GM11168 (cell line): ENCODE data around the gene FHIP1B.
"Not testable (repeated sequence)": the region's sequence is repeated elsewhere in the genome, so short reads cannot be mapped to it uniquely, and the experiment has no call there.

ENCODE experiments used
- in situ Hi-C: fragments of 300-500 bp; cut with MboI; formaldehyde crosslinking; loops from one replicate; pipeline ENCODE4 v1.12.0; 2022; ENCODE audit warnings: low sequenced_read_pairs; ENCODE audit not compliant: unreplicated experiment

FHIP1B gene

DNA sequence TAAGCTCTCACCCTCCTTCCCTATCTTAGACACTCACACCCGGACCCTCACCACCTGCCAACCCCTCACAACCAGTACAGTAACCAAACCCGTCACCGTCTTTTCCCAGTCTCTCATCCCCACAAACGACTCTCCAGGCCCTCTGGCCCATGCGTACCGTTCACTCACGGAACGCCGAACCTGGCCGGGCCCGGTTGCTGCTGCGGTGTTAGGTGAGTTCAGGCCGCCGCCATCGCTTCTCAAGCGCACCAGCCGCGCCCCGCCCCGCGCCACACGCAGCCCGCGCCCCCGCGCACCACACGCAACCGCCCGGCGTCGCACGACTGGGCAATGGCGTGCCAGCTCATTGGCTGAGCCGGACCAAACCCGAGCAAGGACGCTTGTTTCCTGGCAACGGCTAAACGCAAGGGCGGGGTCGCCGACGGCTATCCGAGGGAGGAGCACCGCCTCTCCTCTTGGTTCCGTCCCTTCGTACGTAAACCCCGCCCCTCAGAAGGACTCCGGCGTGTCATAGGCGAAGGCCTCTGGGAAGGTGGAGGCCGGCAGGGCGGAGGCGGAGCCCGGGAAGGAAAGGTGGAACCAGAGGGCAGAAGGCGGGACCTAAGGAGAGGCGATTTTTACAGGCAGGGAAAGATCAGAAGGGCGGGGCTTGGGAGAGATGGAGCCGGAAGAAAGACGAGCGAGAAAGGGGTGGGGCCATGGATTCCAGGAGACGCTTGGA, at the start of gene FHIP1B:
Gene FHIP1B, minus strand, starts transcription at position 250 of the 721 bp plus-strand sequence. CDS start 10,120 bp downstream, outside the sequence.
- in situ Hi-C loops, result no loop called here

DNA sequence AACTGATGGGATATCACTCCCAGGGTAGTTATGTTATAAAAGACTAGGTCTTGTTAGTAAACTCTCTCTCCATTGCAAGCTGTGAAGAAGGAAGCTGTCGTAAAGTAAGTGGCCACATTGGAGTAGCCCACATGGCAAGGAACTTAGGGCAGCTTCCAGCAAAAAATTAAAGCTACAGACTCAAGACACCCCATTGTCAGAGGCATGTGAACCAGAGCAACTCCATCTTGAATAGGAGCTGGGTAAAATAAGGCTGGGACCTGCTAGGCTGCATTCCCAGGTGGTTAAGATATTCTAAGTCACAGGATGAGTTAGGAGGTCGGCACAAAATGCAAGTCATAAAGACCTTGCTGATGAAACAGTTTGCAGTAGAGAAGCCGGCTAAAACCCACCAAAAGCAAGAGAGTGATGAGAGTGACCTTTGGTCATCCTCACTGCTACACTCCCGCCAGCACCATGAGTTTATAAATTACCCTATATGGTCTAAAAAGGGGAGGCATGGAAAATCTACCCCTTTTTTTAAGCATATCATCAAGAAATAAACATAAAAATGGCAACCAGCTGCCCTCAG, 49.1 kb upstream of the FHIP1B start:
- in situ Hi-C loops, result no loop called here

DNA sequence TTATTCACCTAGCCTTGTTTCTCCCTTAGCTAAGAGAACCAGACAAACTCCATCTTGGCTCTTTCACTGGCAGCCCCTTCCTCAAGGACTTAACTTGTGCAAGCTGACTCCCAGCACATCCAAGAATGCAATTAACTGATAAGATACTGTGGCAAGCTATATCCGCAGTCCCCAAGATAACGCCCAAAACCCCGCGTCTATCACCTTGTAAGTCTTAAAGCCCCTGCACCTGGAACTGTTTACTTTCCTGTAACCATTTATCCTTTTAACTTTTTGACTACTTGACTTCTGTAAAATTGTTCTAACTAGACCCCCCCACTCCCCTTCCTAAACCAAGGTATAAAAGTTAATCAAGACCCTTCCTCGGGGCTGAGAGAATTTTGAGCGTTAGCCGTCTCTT, 46.4 kb upstream of the FHIP1B start:
- in situ Hi-C loops, result not testable (repeated sequence)

DNA sequence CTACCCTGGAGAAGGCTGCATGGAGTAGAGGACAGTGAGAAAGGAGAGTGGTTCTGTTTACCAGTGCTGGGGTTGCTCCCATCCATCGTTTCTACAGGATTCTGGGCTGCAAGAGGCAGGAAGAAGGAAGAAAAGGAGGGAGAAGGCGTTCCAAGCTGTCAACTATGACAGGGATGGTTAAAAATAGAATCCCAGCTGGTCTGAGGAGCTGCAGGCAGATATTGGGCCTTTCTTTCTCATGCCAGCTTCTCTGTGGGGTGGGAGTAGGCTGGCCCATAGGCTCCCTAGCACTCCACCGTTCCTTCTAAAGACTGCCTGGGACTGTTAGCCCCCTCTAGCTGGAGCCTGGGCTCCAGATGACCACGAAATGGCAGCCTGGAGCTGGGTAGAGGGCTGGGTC, 38.8 kb upstream of the FHIP1B start:
- in situ Hi-C loops, result no loop called here

DNA sequence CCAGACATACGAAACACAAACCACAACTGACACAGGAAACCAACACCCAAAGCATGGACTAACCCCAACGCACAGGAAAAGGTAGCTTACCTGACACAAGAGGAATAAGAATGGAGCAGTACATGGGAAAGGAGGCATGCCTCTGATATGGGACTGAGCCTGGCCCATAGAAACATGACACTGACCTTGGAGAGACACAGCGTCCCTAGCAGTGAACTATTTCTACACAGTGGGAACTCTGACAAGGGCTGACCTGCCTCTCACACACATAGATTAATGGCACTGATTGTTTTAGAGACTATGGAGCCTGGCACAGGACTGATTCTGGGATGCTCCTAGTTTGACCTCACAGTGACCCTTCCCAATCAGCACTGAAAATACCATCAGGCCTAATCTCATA, 37.2 kb upstream of the FHIP1B start:
- in situ Hi-C loops, result no loop called here

DNA sequence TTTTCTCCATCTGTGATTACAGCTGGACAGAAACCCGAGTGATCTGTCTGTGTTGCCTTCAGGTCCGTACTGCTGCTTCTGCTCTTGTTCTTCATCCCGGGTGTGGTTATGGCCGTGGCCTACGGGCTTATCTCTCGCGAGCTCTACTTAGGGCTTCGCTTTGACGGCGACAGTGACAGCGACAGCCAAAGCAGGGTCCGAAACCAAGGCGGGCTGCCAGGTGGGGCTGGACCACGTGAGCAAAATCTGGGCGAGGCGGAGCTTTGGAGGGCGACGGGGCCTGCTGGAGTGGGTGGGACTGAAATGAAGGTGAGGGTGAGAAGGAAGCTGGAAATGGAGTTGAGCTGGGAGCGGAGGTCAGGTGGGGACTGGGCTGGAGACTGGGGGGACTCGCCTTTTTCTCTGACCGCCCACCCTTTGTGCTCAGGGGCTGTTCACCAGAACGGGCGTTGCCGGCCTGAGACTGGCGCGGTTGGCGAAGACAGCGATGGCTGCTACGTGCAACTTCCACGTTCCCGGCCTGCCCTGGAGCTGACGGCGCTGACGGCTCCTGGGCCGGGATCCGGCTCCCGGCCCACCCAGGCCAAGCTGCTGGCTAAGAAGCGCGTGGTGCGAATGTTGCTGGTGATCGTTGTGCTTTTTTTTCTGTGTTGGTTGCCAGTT, 36.3 kb upstream of the FHIP1B start:
- in situ Hi-C loops, result no loop called here

DNA sequence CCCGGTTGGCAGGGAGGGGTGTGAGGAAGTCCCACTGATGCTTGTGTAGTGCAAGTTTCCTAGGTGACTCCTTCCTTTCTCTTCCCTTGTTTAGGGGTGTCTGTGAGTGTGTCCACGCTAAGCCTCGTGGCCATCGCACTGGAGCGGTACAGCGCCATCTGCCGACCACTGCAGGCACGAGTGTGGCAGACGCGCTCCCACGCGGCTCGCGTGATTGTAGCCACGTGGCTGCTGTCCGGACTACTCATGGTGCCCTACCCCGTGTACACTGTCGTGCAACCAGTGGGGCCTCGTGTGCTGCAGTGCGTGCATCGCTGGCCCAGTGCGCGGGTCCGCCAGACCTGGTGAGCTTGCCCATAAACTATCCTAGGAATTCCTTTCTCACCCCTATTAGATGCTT, 35.6 kb upstream of the FHIP1B start:
- in situ Hi-C loops, result no loop called here

DNA sequence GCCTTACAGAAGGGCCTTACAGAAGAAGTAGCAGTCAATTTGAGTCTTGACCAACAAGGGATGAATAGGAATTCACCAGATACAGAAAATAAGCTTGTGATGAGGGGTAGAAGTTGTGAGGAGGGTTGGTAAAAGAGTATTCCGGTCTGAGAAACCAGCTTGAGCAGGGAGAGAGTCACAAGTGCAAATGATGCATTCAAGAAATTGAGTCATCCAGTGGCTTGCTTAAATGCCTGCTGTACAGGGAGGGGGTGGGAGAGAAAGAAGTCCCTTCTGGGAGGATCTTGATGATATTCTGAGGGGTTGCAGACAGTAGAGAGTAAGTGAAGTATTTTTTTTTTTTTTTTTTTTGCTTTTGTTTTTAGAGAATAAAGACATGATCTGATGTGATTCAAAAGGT, 34.4 kb upstream of the FHIP1B start:
- in situ Hi-C loops, result no loop called here

DNA sequence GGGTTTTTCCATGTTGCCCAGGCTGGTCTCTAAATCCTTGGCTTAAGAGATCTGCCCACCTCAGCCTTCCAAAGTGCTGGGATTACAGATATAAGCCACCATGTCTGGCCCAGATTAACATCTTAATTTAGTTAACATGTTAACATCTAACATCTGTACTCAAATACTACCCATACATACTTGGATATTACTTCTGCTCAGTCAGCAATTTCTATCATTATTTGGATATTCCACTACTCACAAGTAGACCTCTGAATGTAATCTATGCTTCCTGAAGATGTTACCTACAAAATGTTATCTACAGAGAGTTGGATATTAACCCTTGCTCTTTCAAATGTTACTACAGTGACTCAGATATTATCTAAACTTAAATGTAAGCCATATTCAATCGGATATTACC, 29.2 kb upstream of the FHIP1B start:
- in situ Hi-C loops, result no loop called here

DNA sequence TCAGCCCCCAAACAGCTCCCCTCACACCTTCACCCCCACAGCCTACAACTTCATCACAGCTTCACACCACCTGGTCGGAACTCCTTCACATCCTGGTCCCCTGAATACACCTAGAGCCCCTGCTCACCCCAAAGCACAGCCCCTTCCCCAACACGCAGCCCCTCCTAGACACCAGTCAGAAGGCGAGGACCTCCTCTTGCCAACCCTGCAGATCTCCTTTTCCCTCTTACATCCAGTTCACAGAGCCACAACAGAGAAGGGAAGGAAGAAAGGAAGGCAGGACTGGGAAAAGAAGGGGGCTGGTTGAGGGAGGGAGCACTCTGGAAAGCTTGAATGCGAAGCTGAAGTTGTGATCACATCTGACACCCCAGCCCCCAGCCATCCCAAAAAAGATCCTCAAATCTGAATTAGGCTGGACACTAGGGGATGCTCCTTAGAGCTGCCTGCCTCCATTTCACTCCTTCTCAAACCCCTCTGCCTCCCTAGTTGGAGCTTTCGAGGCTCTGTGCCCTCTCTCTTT, 25.8 kb upstream of the FHIP1B start:
- in situ Hi-C loops, result no loop called here

DNA sequence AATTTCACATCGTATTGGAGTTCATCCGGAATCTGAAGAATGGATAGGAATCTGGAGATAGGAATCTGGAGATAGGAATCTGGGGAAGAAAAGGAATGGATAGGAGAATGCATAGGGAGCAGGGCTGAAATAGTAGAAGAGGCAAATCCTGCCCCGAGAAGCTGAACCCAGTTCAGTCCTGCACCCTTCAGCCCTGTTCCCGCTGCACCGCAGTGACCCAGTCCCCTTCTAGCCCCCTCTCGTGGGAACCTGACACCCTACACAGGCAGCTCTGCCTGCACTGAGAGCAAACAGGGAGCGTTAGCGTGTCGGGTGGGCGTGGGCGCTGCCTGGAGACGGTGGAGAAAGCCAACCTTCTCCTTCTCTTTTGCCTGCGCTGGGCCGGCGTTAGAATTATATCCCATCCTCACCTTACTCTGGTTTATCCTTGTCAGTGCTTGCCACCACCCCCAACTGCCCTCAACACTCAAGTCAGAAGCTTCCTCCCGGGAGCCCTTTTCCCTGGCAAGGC, 24.2 kb upstream of the FHIP1B start:
- in situ Hi-C loops, result no loop called here

DNA sequence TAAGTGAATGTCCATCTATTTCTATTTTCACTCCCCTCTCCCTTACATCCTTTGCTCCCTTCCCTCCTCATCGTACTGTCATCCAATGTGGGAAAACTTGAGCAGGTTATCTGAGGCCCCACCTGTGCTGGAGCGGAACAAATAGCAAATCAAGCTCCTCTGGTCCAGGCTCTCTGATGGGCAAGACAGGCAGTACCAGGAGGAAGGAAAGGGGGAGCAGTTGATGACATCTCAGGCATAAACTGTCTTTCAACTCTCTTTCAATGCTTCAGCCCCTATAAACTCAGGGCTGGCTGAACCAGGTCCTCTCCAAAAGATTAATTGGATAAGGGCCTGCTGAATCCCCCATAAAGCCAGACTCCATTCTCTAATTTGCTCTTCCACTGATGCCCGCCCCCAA, 23.7 kb upstream of the FHIP1B start:
- in situ Hi-C loops, result no loop called here

DNA sequence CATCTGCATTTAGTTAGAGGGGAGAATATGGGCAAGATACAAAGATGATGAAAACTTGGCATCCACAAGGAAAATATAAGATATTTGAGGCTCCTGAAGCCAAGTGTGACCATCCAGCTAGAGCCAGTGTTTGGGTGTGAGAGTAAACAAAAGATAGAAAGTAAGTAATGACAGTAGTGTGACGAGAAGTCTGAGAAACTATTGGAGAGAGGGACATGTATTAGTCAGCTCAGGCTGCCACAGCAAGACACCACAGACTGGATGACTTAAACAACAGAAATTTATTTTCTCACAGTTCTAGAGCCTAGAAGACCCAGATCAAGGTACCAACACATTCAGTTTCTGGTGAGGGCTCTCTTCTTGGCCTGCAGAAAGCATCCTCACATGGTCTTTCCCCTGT, 18.8 kb upstream of the FHIP1B start:
- in situ Hi-C loops, result no loop called here

DNA sequence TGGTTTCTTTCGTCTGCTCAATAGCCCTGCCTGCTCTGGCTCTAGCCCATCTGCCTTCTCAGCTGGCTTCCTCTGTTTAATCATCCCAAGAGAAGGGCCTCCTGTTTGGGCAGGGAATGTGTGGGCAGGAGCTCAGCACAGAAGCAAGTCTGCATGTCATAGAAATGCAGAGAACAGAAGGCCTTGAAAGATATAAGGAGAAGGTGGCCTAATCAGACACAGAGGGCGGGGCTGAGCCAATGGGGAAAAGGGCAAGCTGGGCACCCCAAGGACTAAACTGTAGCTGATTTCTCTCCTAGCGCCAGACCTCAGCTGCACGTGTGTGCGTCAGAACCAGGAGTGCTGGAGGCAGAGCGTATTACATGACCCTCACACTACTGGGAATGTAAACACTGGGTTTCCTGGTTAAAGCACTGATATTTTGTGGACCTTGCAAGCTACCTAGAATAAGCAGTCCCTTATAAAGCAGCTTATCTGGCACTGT, 17.6 kb upstream of the FHIP1B start:
- in situ Hi-C loops, result no loop called here

DNA sequence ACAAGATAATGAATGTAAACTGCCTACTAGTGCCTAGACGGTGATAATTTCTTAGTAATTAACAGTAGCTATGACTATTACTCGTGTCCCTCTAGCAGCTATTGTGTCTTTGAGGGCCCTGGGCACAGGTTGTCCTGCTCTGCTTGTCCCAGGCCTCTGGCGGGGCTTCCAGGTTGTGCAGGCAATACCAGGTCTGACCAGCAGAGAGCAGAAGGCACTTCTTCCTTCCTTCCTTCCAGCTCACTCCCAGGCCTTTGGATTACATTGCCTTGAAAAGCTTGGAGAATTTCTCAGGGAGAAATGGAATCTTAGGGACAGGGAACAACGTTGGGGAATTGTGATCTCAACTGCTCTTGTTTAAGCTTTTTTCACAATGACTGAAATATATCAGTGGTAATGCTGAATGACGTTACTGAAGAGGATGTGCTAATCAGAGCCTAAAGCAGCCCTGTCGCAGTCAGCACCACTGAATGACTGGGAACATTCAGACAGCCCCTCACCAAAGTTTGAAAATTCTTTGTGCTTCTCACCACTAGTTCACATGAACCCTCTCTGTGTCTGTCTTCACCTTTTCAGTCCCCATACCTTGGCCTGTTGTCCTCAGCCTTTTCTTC, 16.8 kb upstream of the FHIP1B start:
- in situ Hi-C loops, result no loop called here

DNA sequence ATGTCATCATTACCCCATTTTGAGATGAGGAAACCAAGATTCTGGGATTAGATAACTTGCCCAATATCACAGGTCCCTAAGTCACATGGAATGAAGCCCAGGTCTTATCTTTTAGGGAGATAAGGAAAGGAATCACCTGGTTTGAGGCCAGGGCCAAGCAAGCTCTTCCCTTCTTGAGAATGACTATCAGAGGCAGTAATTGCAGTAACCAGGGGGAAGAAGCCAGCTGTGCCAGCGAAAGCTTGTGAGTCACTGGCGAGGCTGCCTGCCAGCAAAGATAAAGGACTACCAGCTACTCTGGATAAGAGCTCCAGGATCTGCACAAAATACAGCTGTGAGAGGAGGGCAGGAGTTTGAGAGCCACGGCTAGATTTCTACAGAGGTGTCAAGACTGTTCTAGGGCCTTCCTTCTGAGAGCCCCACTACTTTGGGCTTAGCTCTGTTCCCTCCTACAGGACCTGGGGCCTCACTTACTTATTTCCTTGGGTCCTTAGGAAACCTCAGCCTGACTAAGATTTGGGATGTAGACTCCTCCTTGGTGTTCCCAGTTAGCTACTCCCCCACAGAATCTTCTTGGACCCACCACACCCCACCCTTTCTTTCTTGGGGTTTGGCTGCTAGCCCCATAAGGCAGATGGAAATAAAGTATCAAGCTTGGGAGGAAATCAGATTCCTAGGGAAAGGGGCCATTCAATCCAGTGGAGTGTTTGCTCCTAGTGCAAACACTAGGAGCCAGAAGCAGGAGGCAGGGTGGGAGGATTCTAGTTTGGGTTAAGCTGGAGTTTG, 15.5 kb upstream of the FHIP1B start:
- in situ Hi-C loops, result loop anchor here (10.0 kb wide), 2 partner anchors 45 to 105 kb away; no protein-coding TSS in a partner anchor

DNA sequence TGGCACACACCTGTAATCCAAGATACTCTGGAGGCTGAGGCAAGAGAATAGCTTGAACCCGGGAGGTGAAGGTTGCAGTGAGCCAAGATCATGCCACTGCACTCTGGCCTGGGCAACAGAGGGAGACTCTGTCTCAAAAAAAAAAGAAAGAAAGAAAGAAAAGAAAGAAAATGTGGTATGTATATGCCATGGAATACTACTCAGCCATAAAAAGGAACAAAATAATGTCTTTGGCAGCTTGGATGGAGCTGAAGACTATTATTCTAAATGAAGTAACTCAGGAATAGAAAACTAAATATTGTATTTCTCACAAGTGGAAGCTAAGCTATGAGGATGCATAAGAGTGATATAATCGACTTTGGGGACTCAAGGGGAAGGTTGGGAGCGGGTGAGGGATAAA, 14.5 kb upstream of the FHIP1B start:
- in situ Hi-C loops, result loop anchor here (10.0 kb wide), 2 partner anchors 46 to 106 kb away; no protein-coding TSS in a partner anchor

DNA sequence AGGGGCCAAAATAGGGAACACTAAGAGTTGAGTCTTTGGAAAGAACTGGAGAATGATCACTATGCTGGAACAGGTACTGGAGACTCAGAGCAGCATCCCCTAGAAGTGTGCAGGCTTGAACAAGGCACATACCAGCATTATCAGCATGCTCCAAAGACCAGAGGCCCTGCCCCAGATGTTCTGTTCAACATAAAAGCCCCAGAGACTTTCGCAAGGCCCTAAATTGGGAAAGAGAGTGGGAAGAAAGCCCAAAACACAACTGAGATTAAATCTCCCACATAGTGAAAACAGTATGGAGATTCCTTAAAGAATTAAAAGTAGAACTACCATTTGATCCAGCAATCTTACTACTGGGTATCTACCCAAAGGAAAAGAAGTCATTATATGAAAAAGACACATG, 13.8 kb upstream of the FHIP1B start:
- in situ Hi-C loops, result loop anchor here (10.0 kb wide), 2 partner anchors 47 to 107 kb away; no protein-coding TSS in a partner anchor

DNA sequence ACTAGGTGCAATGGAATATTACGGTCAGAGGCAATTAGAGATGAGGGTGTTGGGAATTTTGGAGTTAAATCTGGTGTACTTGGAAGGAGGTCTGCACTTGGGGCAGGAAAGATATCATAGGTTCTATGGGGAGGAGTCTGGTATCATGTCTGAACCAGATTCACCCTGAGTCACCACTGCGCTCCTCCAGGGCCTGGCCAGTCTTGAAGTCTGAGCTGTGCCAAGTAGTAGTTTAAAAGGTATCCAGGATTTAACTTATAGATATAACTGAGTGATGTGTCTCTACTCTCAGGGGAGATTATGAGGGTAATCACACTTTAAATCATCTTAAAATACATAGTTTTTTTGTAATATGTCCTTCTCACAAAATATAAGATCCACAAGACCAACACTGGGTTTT, 11.1 kb upstream of the FHIP1B start:
- in situ Hi-C loops, result loop anchor here (10.0 kb wide), 2 partner anchors 49 to 109 kb away; no protein-coding TSS in a partner anchor

DNA sequence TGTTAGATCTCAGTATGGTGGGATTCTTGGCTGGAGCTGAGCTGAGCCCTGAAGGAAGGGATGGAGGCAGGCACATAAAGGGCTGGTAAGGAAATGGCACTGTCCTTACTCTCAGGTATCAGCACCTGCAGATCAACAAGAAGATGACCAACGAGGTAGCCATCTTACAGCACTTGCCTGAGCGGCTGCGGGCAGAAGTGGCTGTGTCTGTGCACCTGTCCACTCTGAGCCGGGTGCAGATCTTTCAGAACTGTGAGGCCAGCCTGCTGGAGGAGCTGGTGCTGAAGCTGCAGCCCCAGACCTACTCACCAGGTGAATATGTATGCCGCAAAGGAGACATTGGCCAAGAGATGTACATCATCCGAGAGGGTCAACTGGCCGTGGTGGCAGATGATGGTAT, 6.9 kb upstream of the FHIP1B start:
- in situ Hi-C loops, result loop anchor here (10.0 kb wide), 2 partner anchors 53 to 113 kb away; no protein-coding TSS in a partner anchor
